Stomach (tissue), 9 donors: ENCODE measurements around the gene APOLD1. TPM values are rescaled to one million over a fixed set of nuclear protein-coding genes. Genes with fewer than 3 reads are reported as not detected.
A peak's percentile ranks its signal among the peaks of the same experiment; 100 is the strongest.

Experiments
- DNase-seq, 2 donors: peaks; one replicate each; pipeline versions ENCODE4 v3.0.0 to v3.0.0-alpha.2; 2013 to 2019
- H3K27ac ChIP-seq, 5 donors: fragments of 200-600 bp in 4 of 5; sonication (generic) in 4 of 5; one replicate each; pipeline ENCODE4 v1.5.1; 2013 to 2019; ENCODE audit warnings: mild to moderate bottlenecking in 1 of 5, moderate library complexity in 1 of 5
- H3K27me3 ChIP-seq, 3 donors: fragments of 200-600 bp; sonication (generic); one replicate each; pipeline ENCODE4 v1.5.1; 2017 to 2019; ENCODE audit warnings: mixed run types in 1 of 3
- H3K36me3 ChIP-seq, 4 donors: fragments of 200-600 bp; sonication (generic); 1 replicate in 3 of 4; 2 replicates in 1 of 4; pipeline ENCODE4 v1.5.1; 2016 to 2019
- H3K4me1 ChIP-seq, 4 donors: fragments of 200-600 bp; sonication (generic); one replicate each; pipeline ENCODE4 v1.5.1; 2016 to 2019
- H3K4me3 ChIP-seq, 4 donors: fragments of 200-600 bp; sonication (generic) in 3 of 4; one replicate each; pipeline ENCODE4 v1.5.1; 2016 to 2019; ENCODE audit warnings: mild to moderate bottlenecking in 1 of 4
- H3K9me3 ChIP-seq, 4 donors: fragments of 200-600 bp; sonication (generic); one replicate each; pipeline ENCODE4 v1.5.1; 2016 to 2019
- CTCF ChIP-seq, 7 experiments: fragments of 450-650 bp in 4 of 7; fragments of 200-600 bp in 3 of 7; sonication (generic) in 3 of 7; IDR thresholded peaks; one replicate each; pipeline ENCODE4 v1.5.1; 2016 to 2019; ENCODE audit warnings: antibody characterized with exemption in 7 of 7, control low read depth in 2 of 7, mild to moderate bottlenecking in 1 of 7
- EP300 ChIP-seq: sonication (generic); formaldehyde crosslinking; IDR thresholded peaks from one replicate; pipeline ENCODE4 v1.6.1; 2017; ENCODE audit warnings: antibody characterized with exemption
- POLR2A ChIP-seq, 4 donors: fragments of 450-650 bp; IDR thresholded peaks; one replicate each; pipeline ENCODE4 v1.6.1; 2016; ENCODE audit warnings: antibody characterized with exemption in 4 of 4, control low read depth in 2 of 4, mild to moderate bottlenecking in 1 of 4, moderate library complexity in 1 of 4
- POLR2AphosphoS5 ChIP-seq, 3 donors: sonication (generic); formaldehyde crosslinking; IDR thresholded peaks; one replicate each; pipeline ENCODE4 v1.6.1; 2016; ENCODE audit warnings: antibody characterized with exemption in 3 of 3
- WGBS, 5 donors: extraction: QIAGEN DNeasy Blood & Tissue Kit in 3 of 5; methylation state at CpG; one replicate each; pipeline versions ENCODE4 v1.1.5 to v1.1.7; 2013 to 2018; 5-methylcytosine and 5-hydroxymethylcytosine counted together
- intact Hi-C: fragments of 100-400 bp; cut with DNase I; formaldehyde crosslinking; loops from one replicate; pipeline ENCODE4 v1.15.1; 2023; ENCODE audit warnings: low total_unique reads
- polyA plus RNA-seq, 3 donors: library from polyadenylated mRNA; stranded (reverse); fragments of 200-250 nt; gene quantifications; one replicate each; pipeline ENCODE4 v1.2.3, GENCODE V29; 2013
- total RNA-seq, 5 donors: library from RNA; depleted of rRNA; stranded (reverse); fragments of >200 nt; gene quantifications; one replicate each; pipeline versions ENCODE4 v1.1.0 to v1.2.3, GENCODE V29; 2014 to 2016
- donor health status: healthy with polysubstance abuse.
- donor health status: Bipolar disorder and iron deficiency.
- donor health status: healthy.

APOLD1 gene
- total and polyA plus RNA-seq, 8 donors: 0.29 to 119 (median 7.7) TPM

DNA sequence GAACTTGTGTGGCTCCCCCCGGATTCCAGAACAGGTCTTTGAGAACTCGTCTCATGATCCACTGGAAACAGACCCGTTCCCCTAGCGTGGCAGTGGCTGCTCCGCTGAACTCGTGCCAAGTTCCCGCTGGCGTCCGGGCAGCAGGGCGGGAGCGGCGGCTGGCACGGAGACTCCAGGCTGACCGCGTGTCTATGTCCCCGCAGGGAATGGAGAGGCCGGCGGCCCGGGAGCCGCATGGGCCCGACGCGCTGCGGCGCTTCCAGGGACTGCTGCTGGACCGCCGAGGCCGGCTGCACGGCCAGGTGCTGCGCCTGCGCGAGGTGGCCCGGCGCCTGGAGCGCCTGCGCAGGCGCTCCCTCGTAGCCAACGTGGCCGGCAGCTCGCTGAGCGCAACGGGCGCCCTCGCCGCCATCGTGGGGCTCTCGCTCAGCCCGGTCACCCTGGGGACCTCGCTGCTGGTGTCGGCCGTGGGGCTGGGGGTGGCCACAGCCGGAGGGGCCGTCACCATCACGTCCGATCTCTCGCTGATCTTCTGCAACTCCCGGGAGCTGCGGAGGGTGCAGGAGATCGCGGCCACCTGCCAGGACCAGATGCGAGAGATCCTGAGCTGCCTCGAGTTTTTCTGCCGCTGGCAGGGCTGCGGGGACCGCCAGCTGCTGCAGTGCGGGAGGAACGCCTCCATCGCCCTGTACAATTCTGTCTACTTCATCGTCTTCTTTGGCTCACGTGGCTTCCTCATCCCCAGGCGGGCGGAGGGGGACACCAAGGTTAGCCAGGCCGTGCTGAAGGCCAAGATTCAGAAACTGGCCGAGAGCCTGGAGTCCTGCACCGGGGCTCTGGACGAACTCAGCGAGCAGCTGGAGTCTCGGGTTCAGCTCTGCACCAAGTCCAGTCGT lies 1.5 kb downstream of the APOLD1 start:
- peak; percentile 16 to 91 (median 72) for TF ChIP-seq POLR2AphosphoS5 (IDR thresholded peaks at IDR 0.05)
- TF ChIP-seq POLR2A (IDR thresholded peaks at IDR 0.05): no peak
- TF ChIP-seq EP300: no peak
- peak in 2 of 7 experiments; percentile 8 to 17 for TF ChIP-seq CTCF (IDR thresholded peaks at IDR 0.05)
- 1 to 6% (median 1%) methylated on average over 19 to 80 of the region's 80 CpGs for WGBS, 5 donors
- Histone ChIP-seq H3K27ac (peak overlapping the region; percentile 88 to 94 (median 91)), H3K36me3 (no peaks in the 10 kb centered on the region), H3K4me1 (peaks cover 14 to 44% (median 29%) of the 10 kb centered on the region in 4 donors), H3K27me3 (no peaks in the 10 kb centered on the region), H3K9me3 (no peaks in the 10 kb centered on the region), H3K4me3 (peak overlapping the region; percentile 55 to 73 (median 63))
- intact Hi-C loops: no loop called here
- peak; percentile 80 to 96 for DNase-seq

GRCh38 chr12:12788131-12788530 lies 2.7 kb downstream of the APOLD1 start:
- Histone ChIP-seq H3K9me3 (no peaks in the 10 kb centered on the region), H3K4me3 (peak overlapping the region; percentile 55 to 73 (median 63)), H3K4me1 (peaks cover 18 to 50% (median 32%) of the 10 kb centered on the region in 4 donors), H3K36me3 (no peaks in the 10 kb centered on the region), H3K27me3 (no peaks in the 10 kb centered on the region), H3K27ac (peak overlapping the region in 4 of 5 donors; percentile 88 to 94 (median 92))
- no peak for DNase-seq
- intact Hi-C loops: no loop called here
- TF ChIP-seq POLR2AphosphoS5 (IDR thresholded peaks at IDR 0.05) (no peak), EP300 (no peak), POLR2A (IDR thresholded peaks at IDR 0.05) (no peak), CTCF (IDR thresholded peaks at IDR 0.05) (no peak)
- WGBS, 5 donors: 63 to 71% (median 67%) methylated on average over 6 of the region's 6 CpGs

DNA sequence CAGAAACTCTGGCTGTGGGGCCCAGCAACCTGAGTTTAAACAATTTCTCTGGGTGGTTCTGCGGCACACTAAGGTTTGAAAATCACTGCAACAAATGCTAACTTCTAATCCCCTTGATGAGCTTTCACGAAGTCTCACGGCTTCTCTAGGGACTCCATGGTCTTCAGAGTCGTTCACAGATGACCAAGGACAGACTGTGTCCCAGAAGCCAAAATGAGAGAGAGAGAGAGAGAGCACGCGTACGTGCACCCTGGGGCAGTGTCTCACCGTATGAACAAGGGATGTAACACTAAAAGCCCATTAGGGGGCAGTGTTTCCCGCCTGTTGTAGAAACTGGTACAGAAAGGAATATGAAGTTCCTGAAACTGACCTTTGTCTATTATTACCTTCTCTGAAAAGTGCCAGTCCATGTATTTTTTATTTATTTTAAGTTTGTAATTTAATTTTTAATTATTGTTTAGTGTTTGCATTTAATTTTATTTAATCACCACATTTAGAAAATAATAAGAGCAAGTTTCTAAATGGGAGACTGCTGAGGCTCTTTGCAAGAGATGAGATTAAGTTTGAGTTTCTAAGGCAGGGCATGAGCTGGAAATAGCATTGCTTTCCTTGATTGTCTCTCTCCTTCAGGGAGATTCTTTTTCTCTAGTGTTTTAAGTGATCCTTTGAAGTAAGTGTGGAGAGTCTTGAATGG lies 3.4 kb downstream of the APOLD1 start:
- Histone ChIP-seq H3K27me3 (no peaks in the 10 kb centered on the region), H3K4me1 (peaks cover 18 to 50% (median 32%) of the 10 kb centered on the region in 4 donors), H3K9me3 (no peaks in the 10 kb centered on the region), H3K4me3 (peak overlapping the region in 2 of 4 donors; percentile 55 to 58), H3K27ac (peak overlapping the region in 4 of 5 donors; percentile 88 to 94 (median 92)), H3K36me3 (no peaks in the 10 kb centered on the region)
- intact Hi-C loops: no loop called here
- TF ChIP-seq POLR2A (IDR thresholded peaks at IDR 0.05): no peak
- no peak for TF ChIP-seq EP300
- peak in 1 of 3 donors; percentile 33 for TF ChIP-seq POLR2AphosphoS5 (IDR thresholded peaks at IDR 0.05)
- peak in 5 of 7 experiments; percentile 59 to 88 (median 70) for TF ChIP-seq CTCF (IDR thresholded peaks at IDR 0.05)
- WGBS, 5 donors: 12 to 17% (median 13%) methylated on average over 9 of the region's 9 CpGs
- peak; percentile 70 to 92 for DNase-seq

DNA sequence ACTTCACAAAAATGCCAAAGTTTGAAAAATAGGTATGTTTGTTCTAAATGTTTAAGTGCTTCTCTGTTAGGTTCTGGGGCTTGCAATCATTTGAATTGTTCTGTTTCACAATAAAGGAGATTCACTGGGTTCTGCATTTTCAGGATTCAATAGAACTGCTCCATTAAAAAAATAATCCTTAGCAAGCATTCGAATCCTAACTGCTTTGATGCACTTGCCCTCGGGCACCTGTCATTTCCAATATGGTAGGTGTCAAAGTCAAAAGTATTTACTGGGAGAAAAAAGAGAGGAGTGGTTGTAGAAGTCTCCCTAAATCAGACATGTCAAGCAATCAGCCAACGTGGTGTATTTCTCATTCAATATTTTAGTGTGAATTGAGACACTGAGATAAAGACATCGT lies 5.5 kb downstream of the APOLD1 start:
- H3K27ac ChIP-seq: no peak overlapping the region
- no peak for TF ChIP-seq POLR2A (IDR thresholded peaks at IDR 0.05)
- TF ChIP-seq EP300: no peak
- no peak for TF ChIP-seq CTCF (IDR thresholded peaks at IDR 0.05)
- TF ChIP-seq POLR2AphosphoS5 (IDR thresholded peaks at IDR 0.05): no peak
- intact Hi-C loops: no loop called here
- WGBS, 5 donors: 51 to 68% (median 67%) methylated on average over 4 of the region's 4 CpGs
- no peaks in the 10 kb centered on the region for H3K36me3 ChIP-seq
- H3K4me3 ChIP-seq: no peak overlapping the region
- DNase-seq: no peak
- peaks cover 18 to 49% (median 32%) of the 10 kb centered on the region in 4 donors for H3K4me1 ChIP-seq
- no peaks in the 10 kb centered on the region for H3K9me3 ChIP-seq
- no peaks in the 10 kb centered on the region for H3K27me3 ChIP-seq
